ENCODE data around the gene COPB2. TPM values are rescaled to one million over a fixed set of nuclear protein-coding genes. Genes with fewer than 3 reads are reported as not detected.

Gene COPB2
- total and polyA plus RNA-seq, 2 donors (not counting 3 experiments of a cell fraction or from before 2014, with no cell fraction given) = 72.1 to 146 TPM

GRCh38 chr3:139355891-139356290 is 33.6 kb downstream of the COPB2 start:
- ChIA-PET CTCF (interaction anchor here (1.1 to 1.7 kb wide), 2 partner anchors 244 to 420 kb away, joined by 3 to 5 read pairs; no protein-coding TSS in a partner anchor), POLR2A (no interaction called here)
- H3K4me2 ChIP-seq (ENCODE audit: insufficient read depth, low read length) = no peak overlapping the region
- H3K79me2 ChIP-seq (ENCODE audit: control insufficient read depth, insufficient read depth, low read length) = no peaks in the 10 kb centered on the region
- no TSS peak for BruUV-seq (replicated peaks)
- H3K4me3 ChIP-seq (replicated peaks in 1 of 3; ENCODE audit: insufficient read depth in 1 of 3, low read depth in 1 of 3, low read length in 3 of 3) = no peak overlapping the region
- no peak overlapping the region for H3K27ac ChIP-seq (ENCODE audit: insufficient read depth, low read depth, low read length)
- H3K9me3 ChIP-seq (replicated peaks; ENCODE audit: control insufficient read depth, insufficient read depth, low read length) = no peaks in the 10 kb centered on the region
- dilution Hi-C loops (cut with MboI; ENCODE audit: extremely low pct_ligation_motif_present, low sequenced_read_pairs) (no loop called here), intact Hi-C loops (cut with micrococcal nuclease) (no loop called here)
- FAIRE-seq (no peak), DNase-seq (ENCODE audit: low read depth, low spot score) (no peak)
- H3K27me3 ChIP-seq (ENCODE audit: control insufficient read depth in 2 of 2, insufficient read depth in 2 of 2, low read length in 2 of 2) = no peaks in the 10 kb centered on the region
- H3K9ac ChIP-seq (replicated peaks; ENCODE audit: extremely low read depth, insufficient read depth, low read length) = no peak overlapping the region
- H2AFZ ChIP-seq (ENCODE audit: low read depth, low read length) = no peak overlapping the region
- H3K36me3 ChIP-seq (ENCODE audit: control insufficient read depth in 2 of 2, extremely low read depth in 1 of 2, insufficient read depth in 2 of 2, low read length in 2 of 2) = peaks cover 38 to 42% of the 10 kb centered on the region in 2 experiments
- H4K20me1 ChIP-seq (replicated peaks; ENCODE audit: control insufficient read depth, extremely low read depth, insufficient read depth, low read length) = no peaks in the 10 kb centered on the region
- no peak for TF ChIP-seq GATA2 (IDR thresholded peaks at IDR 0.05; ENCODE audit: insufficient read depth, insufficient read length, low read depth, low read length)
- H3K4me1 ChIP-seq (ENCODE audit: control insufficient read depth, extremely low read depth, insufficient read depth, low read length) = no peaks in the 10 kb centered on the region
- no peaks in the 10 kb centered on the region for H3K9me1 ChIP-seq (replicated peaks; ENCODE audit: control insufficient read depth, extremely low read depth, insufficient read depth, low read length)

GRCh38 chr3:139355476-139355875 is 34.0 kb downstream of the COPB2 start:
- H2AFZ ChIP-seq (ENCODE audit: low read depth, low read length) = no peak overlapping the region
- intact Hi-C loops (cut with micrococcal nuclease) = no loop called here
- no peaks in the 10 kb centered on the region for H3K79me2 ChIP-seq (ENCODE audit: control insufficient read depth, insufficient read depth, low read length)
- CTCF ChIA-PET = interaction anchor here (1.1 to 1.7 kb wide), 2 partner anchors 244 to 419 kb away, joined by 3 to 5 read pairs; no protein-coding TSS in a partner anchor
- H3K4me1 ChIP-seq (ENCODE audit: control insufficient read depth, extremely low read depth, insufficient read depth, low read length) = no peaks in the 10 kb centered on the region
- DNase-seq (ENCODE audit: low read depth, low spot score) = no peak
- no peak overlapping the region for H3K4me2 ChIP-seq (ENCODE audit: insufficient read depth, low read length)
- no peaks in the 10 kb centered on the region for H4K20me1 ChIP-seq (replicated peaks; ENCODE audit: control insufficient read depth, extremely low read depth, insufficient read depth, low read length)
- BruUV-seq (replicated peaks) = no TSS peak
- no peaks in the 10 kb centered on the region for H3K9me1 ChIP-seq (replicated peaks; ENCODE audit: control insufficient read depth, extremely low read depth, insufficient read depth, low read length)
- no peak overlapping the region for H3K4me3 ChIP-seq (replicated peaks in 1 of 3; ENCODE audit: insufficient read depth in 1 of 3, low read depth in 1 of 3, low read length in 3 of 3)
- H3K9ac ChIP-seq (replicated peaks; ENCODE audit: extremely low read depth, insufficient read depth, low read length) = no peak overlapping the region
- FAIRE-seq = no peak
- H3K36me3 ChIP-seq (ENCODE audit: control insufficient read depth in 2 of 2, extremely low read depth in 1 of 2, insufficient read depth in 2 of 2, low read length in 2 of 2) = peaks cover 37 to 40% of the 10 kb centered on the region in 2 experiments
- no peak overlapping the region for H3K27ac ChIP-seq (ENCODE audit: insufficient read depth, low read depth, low read length)
- dilution Hi-C loops (cut with MboI; ENCODE audit: extremely low pct_ligation_motif_present, low sequenced_read_pairs) = no loop called here
- H3K9me3 ChIP-seq (replicated peaks; ENCODE audit: control insufficient read depth, insufficient read depth, low read length) = no peaks in the 10 kb centered on the region
- POLR2A ChIA-PET = no interaction called here
- no peaks in the 10 kb centered on the region for H3K27me3 ChIP-seq (ENCODE audit: control insufficient read depth in 2 of 2, insufficient read depth in 2 of 2, low read length in 2 of 2)
- TF ChIP-seq FOS (IDR thresholded peaks at IDR 0.05; ENCODE audit: borderline replicate concordance, insufficient read depth, low read length) (no peak), POLR2A (IDR thresholded peaks at IDR 0.05; ENCODE audit: low read depth, low read length) (no peak), POLR2AphosphoS5 (IDR thresholded peaks at IDR 0.05; ENCODE audit: insufficient read depth, low read depth, low read length) (no peak), MYC (IDR thresholded peaks at IDR 0.05; ENCODE audit: low read depth, low read length) (no peak), MAX (IDR thresholded peaks at IDR 0.05; ENCODE audit: insufficient read depth, insufficient read length) (no peak), CTCF (IDR thresholded peaks at IDR 0.05; ENCODE audit: extremely low read depth in 1 of 2, insufficient read depth in 1 of 2, low read depth in 1 of 2, low read length in 2 of 2) (no peak), JUN (IDR thresholded peaks at IDR 0.05; ENCODE audit: borderline replicate concordance, insufficient read depth, insufficient read length, low read depth) (no peak), EZH2 (IDR thresholded peaks at IDR 0.05; ENCODE audit: borderline replicate concordance, low read depth, low read length, severe bottlenecking) (no peak), GATA2 (IDR thresholded peaks at IDR 0.05; ENCODE audit: insufficient read depth, insufficient read length, low read depth, low read length) (no peak)
